A673 (cell line): Measurements from ENCODE around the gene LIX1L. TPM values are rescaled to one million over a fixed set of nuclear protein-coding genes. Genes with fewer than 3 reads are reported as not detected.
A peak's percentile ranks its signal among the peaks of the same experiment; 100 is the strongest.

Source experiments
- BruUV-seq: library from RNA; stranded (reverse); fragments of 400-500 nt; replicated peaks from 2 replicates; lab custom pipeline; 2021; lab: Mats Ljungman, UMichigan
- CTCF ChIA-PET: fragments of 300-600 bp; sonication (Branson Sonifier 250); formaldehyde crosslinking; loops from one replicate; lab custom pipeline; 2022; ENCODE audit warnings: antibody characterized with exemption; lab: Charles Lee
- POLR2A ChIA-PET: fragments of 300-600 bp; sonication (Branson Sonifier 250); formaldehyde crosslinking; loops from one replicate; lab custom pipeline; 2022; ENCODE audit warnings: antibody characterized with exemption; ENCODE audit not compliant: low non-redundant PET; lab: Charles Lee
- DNase-seq: peaks from one replicate; pipeline ENCODE4 v3.0.0-alpha.2; 2015; ENCODE audit warnings: low spot score
- H3K27ac ChIP-seq: fragments of 200-600 bp; sonication (generic); 2 replicates; pipeline ENCODE4 v1.5.1; 2016; ENCODE audit warnings: mixed run types, low read depth, mild to moderate bottlenecking, mixed read lengths, antibody characterized with exemption, low read length; ENCODE audit not compliant: poor library complexity, severe bottlenecking
- H3K27me3 ChIP-seq: fragments of 200-600 bp; sonication (generic); replicated peaks from 2 replicates; pipeline ENCODE4 v1.6.1; 2017; ENCODE audit warnings: mixed run types, low read depth, mild to moderate bottlenecking, mixed read lengths, antibody characterized with exemption, low read length; ENCODE audit not compliant: insufficient read depth, poor library complexity
- H3K36me3 ChIP-seq: fragments of 200-600 bp; sonication (generic); 2 replicates; pipeline ENCODE4 v1.6.1; 2016; ENCODE audit warnings: mixed run types, mild to moderate bottlenecking, mixed read lengths, antibody characterized with exemption, low read length; ENCODE audit not compliant: insufficient read depth, poor library complexity, severe bottlenecking
- H3K4me1 ChIP-seq: fragments of 200-600 bp; sonication (generic); 2 replicates; pipeline ENCODE4 v1.6.1; 2017; ENCODE audit warnings: mixed run types, mild to moderate bottlenecking, mixed read lengths, antibody characterized with exemption, low read length; ENCODE audit not compliant: insufficient read depth, poor library complexity, severe bottlenecking
- H3K4me3 ChIP-seq: fragments of 200-600 bp; sonication (generic); 2 replicates; pipeline ENCODE4 v1.5.1; 2016; ENCODE audit warnings: low read depth, mixed run types, mild to moderate bottlenecking, mixed read lengths, low read length; ENCODE audit not compliant: poor library complexity, severe bottlenecking
- H3K9me3 ChIP-seq: fragments of 200-600 bp; sonication (generic); 2 replicates; pipeline ENCODE4 v1.6.1; 2016; ENCODE audit warnings: mixed run types, low read depth, mild to moderate bottlenecking, mixed read lengths, antibody characterized with exemption, low read length; ENCODE audit not compliant: poor library complexity, severe bottlenecking
- EZH2 ChIP-seq: fragments of 200-600 bp; sonication (generic); IDR thresholded peaks from 2 replicates; pipeline ENCODE4 v1.6.1; 2017; ENCODE audit warnings: borderline replicate concordance, low read depth, mild to moderate bottlenecking, mixed read lengths, antibody characterized with exemption, low read length; ENCODE audit not compliant: poor library complexity, severe bottlenecking
- intact Hi-C: fragments of 100-400 bp; cut with micrococcal nuclease; formaldehyde crosslinking; loops from one replicate; pipeline ENCODE4 v1.10.0; 2022; ENCODE audit not compliant: unreplicated experiment
- total RNA-seq: library from RNA; stranded (reverse); gene quantifications from 2 replicates; pipeline ENCODE4 v1.2.3, GENCODE V29; 2021
- TF ChIP-seq, protein P1 (sequence below): fragments of 300-800, 200-600 bp; sonication (generic); conservative IDR thresholded peaks from 2 replicates; pipeline ENCODE4 v1.5.1; 2017; ENCODE audit warnings: low read depth, mild to moderate bottlenecking, antibody characterized with exemption, low read length, moderate library complexity, mixed read lengths

The LIX1L gene
- total RNA-seq, 1 experiment from 2014 or later, result 40.1 TPM

DNA sequence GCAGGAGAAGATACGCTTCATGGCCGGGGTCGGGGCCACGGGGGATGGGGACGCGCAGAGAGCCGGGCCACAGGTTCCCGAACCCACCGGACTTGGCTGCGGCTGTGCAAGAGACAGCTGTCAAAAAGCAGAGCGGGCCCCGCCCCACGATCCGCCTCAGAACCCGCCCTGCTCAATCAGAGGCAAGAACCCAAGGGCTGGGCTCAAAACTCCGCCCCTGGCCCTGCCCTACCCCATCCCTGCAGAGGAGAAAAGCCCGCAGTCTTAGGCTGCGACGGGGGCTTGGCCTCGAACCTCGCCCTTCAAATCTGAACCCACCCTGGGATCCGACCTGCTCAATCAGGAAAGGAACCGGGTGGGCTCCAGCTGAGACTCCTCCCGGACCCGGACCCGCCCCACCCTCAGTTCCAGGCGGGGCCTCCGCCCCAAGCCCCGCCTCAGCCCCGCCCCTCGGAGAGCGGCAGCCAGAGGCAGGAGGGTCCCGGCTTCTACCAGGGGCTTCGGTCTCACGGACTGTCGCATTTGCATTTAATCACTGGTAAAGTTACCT is 72.0 kb downstream of the LIX1L start, which contains the start of gene ANKRD35:
TSS of gene ANKRD35 (minus strand) at position 129 of the 550 bp plus-strand sequence. CDS start at position 21, 108 bp downstream.
- TF ChIP-seq, protein P1, sequence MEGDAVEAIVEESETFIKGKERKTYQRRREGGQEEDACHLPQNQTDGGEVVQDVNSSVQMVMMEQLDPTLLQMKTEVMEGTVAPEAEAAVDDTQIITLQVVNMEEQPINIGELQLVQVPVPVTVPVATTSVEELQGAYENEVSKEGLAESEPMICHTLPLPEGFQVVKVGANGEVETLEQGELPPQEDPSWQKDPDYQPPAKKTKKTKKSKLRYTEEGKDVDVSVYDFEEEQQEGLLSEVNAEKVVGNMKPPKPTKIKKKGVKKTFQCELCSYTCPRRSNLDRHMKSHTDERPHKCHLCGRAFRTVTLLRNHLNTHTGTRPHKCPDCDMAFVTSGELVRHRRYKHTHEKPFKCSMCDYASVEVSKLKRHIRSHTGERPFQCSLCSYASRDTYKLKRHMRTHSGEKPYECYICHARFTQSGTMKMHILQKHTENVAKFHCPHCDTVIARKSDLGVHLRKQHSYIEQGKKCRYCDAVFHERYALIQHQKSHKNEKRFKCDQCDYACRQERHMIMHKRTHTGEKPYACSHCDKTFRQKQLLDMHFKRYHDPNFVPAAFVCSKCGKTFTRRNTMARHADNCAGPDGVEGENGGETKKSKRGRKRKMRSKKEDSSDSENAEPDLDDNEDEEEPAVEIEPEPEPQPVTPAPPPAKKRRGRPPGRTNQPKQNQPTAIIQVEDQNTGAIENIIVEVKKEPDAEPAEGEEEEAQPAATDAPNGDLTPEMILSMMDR, result no peak
- no peak for TF ChIP-seq EZH2
- H3K27ac ChIP-seq, result no peak within 1 kb of the TSS
- BruUV-seq, result no TSS peak
- intact Hi-C loops, result loop anchor here (5.0 kb wide), 1 partner anchor 34 kb away; no protein-coding TSS in a partner anchor
- H3K36me3 ChIP-seq, result no peaks in the 10 kb centered on the region
- ChIA-PET CTCF (no interaction called here), POLR2A (interaction anchor here (0.7 kb wide), 1 partner anchor 41 kb away, joined by 7 read pairs; the partner anchor contains the start of gene NUDT17)
- peak; percentile 90 for DNase-seq
- peaks cover 2% of the 10 kb centered on the region for H3K4me1 ChIP-seq
- peak within 1 kb of the TSS; percentile 69 for H3K4me3 ChIP-seq
- H3K9me3 ChIP-seq, result no peaks in the 10 kb centered on the region
- H3K27me3 ChIP-seq, result peaks cover 22% of the 10 kb centered on the region

DNA sequence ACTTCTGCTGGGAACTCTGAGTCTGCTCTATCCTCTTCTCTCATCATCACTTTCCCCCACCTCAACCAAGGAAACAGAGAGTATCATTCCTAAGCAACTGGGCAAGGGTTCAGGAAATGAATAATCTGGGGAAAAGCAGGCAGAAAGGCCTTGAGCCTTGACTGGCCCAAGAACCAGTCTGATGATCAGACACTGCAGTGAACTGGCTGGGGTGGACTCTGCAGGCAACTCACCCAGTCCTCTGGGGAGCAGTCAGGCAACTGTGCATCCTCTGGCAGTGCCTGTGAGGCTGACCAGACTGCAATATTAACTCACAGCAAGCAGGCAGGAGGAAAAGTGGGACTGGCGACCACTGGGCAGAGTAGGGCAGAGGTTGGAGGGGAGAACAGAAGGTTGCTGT is 73.1 kb downstream of the LIX1L start:
- DNase-seq, result no peak
- ChIA-PET POLR2A (no interaction called here), CTCF (interaction anchor here (0.6 kb wide), 1 partner anchor 1651 kb away, joined by 3 read pairs; no protein-coding TSS in a partner anchor)
- no TSS peak for BruUV-seq
- Histone ChIP-seq H3K27ac (no peak overlapping the region), H3K9me3 (no peaks in the 10 kb centered on the region), H3K4me3 (no peak overlapping the region), H3K27me3 (peaks cover 22% of the 10 kb centered on the region), H3K4me1 (peaks cover 2% of the 10 kb centered on the region), H3K36me3 (no peaks in the 10 kb centered on the region)
- intact Hi-C loops, result loop anchor here (5.0 kb wide), 1 partner anchor 32 kb away; no protein-coding TSS in a partner anchor
- TF ChIP-seq EZH2, result no peak

Other genes with a start within 250 kb of the LIX1L start
- gene CD160, start 238.5 kb downstream of the LIX1L start, total RNA-seq, result not detected in 2 replicates
- gene RNF115, start 133.9 kb downstream of the LIX1L start, total RNA-seq, result 15.3 and 18.0 TPM in 2 replicates
- 49.6 and 50.3 TPM in 2 replicates for gene POLR3C, start 133.8 kb downstream of the LIX1L start, total RNA-seq
- 3.4 and 6.6 TPM in 2 replicates for gene NUDT17, start 112.4 kb downstream of the LIX1L start, total RNA-seq
- 41.8 and 47.0 TPM in 2 replicates for gene PIAS3, start 98.9 kb downstream of the LIX1L start, total RNA-seq
- not detected in 2 replicates for gene ANKRD35, start 72.2 kb downstream of the LIX1L start, total RNA-seq
- 1.1 and 1.2 TPM in 2 replicates for gene ITGA10, start 48.0 kb downstream of the LIX1L start, total RNA-seq
- gene PEX11B, start 39.3 kb downstream of the LIX1L start, total RNA-seq, result 22.1 and 22.4 TPM in 2 replicates
- 255 and 276 TPM in 2 replicates for gene RBM8A, start 30.5 kb downstream of the LIX1L start, total RNA-seq
- gene ANKRD34A, start 6.6 kb upstream of the LIX1L start, total RNA-seq, result 1.6 and 2.2 TPM in 2 replicates
- gene POLR3GL, start 6.7 kb upstream of the LIX1L start, total RNA-seq, result 8.5 and 11.6 TPM in 2 replicates
- gene TXNIP, start 38.6 kb upstream of the LIX1L start, total RNA-seq, result 27.3 and 36.4 TPM in 2 replicates
- gene HJV, start 63.7 kb upstream of the LIX1L start, total RNA-seq, result 0.24 and 0.31 TPM in 2 replicates
- gene NBPF10, start 186.8 kb upstream of the LIX1L start, total RNA-seq, result 2.9 and 3.5 TPM in 2 replicates